Measurements from ENCODE around the gene KIF26B.

Gene KIF26B

DNA sequence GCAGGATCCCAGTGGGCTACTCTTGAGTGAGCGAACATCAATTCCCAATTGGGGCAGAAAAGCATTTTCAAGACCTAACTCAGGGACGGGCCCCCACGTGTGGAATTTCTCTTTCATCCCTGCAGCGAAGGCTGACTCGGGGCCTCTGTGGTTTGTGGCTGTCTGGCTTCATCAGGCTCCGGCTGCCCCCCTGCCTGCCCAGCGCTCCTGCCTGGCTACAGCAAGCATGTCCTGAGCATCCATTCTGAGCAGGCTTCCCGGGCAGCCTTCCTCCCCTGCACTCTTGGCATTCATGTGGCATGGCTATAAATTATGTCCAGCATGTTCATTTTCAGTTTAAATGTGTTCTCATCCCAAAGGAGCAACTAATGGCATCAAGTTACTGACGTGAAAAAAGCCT is 588.1 kb downstream of the KIF26B start:
- no peaks in the 10 kb centered on the region for H4K20me1 ChIP-seq (ENCODE audit: insufficient read depth, low read length)
- no peaks in the 10 kb centered on the region for H3K4me1 ChIP-seq (ENCODE audit: low read length)
- no peaks in the 10 kb centered on the region for H3K9me2 ChIP-seq (replicated peaks; ENCODE audit: insufficient read depth, low read length)
- no peaks in the 10 kb centered on the region for H3K79me2 ChIP-seq (ENCODE audit: low read length)
- H3K36me3 ChIP-seq (replicated peaks; ENCODE audit: insufficient read depth, low read length), result no peaks in the 10 kb centered on the region
- no peak overlapping the region for H3K9ac ChIP-seq (ENCODE audit: low read length)
- no peak for DNase-seq
- no peaks in the 10 kb centered on the region for H3F3A ChIP-seq (ENCODE audit: insufficient read depth, low read length)
- H3K9me3 ChIP-seq (replicated peaks; ENCODE audit: insufficient read depth, low read length), result no peaks in the 10 kb centered on the region
- no peaks in the 10 kb centered on the region for H3K27me3 ChIP-seq (replicated peaks; ENCODE audit: insufficient read depth, low read length)
- no peak for TF ChIP-seq EZH2phosphoT487 (IDR thresholded peaks at IDR 0.05; ENCODE audit: low read length)
- no peak overlapping the region for H3K4me3 ChIP-seq (ENCODE audit: low read length)
- H2AFZ ChIP-seq (ENCODE audit: low read length), result no peak overlapping the region
- H3K27ac ChIP-seq (ENCODE audit: low read length), result no peak overlapping the region
- H3K4me2 ChIP-seq (ENCODE audit: low read depth, low read length), result no peak overlapping the region

- no peak for DNase-seq
- H3K27me3 ChIP-seq (replicated peaks; ENCODE audit: insufficient read depth, low read length), result no peaks in the 10 kb centered on the region
- TF ChIP-seq EZH2 (optimal IDR thresholded peaks at IDR 0.05; ENCODE audit: low read depth, low read length) (no peak), EZH2phosphoT487 (IDR thresholded peaks at IDR 0.05; ENCODE audit: low read length) (no peak), CTCF (IDR thresholded peaks at IDR 0.05; ENCODE audit: low read length) (no peak)
- no peaks in the 10 kb centered on the region for H3K9me2 ChIP-seq (replicated peaks; ENCODE audit: insufficient read depth, low read length)
- H3K79me2 ChIP-seq (ENCODE audit: low read length), result no peaks in the 10 kb centered on the region
- no peaks in the 10 kb centered on the region for H3F3A ChIP-seq (ENCODE audit: insufficient read depth, low read length)
- no peak overlapping the region for H3K9ac ChIP-seq (ENCODE audit: low read length)
- no peak overlapping the region for H3K4me2 ChIP-seq (ENCODE audit: low read depth, low read length)
- no peaks in the 10 kb centered on the region for H3K36me3 ChIP-seq (replicated peaks; ENCODE audit: insufficient read depth, low read length)
- H3K4me3 ChIP-seq (ENCODE audit: low read length), result no peak overlapping the region
- no peak overlapping the region for H3K27ac ChIP-seq (ENCODE audit: low read length)
- no peak overlapping the region for H2AFZ ChIP-seq (ENCODE audit: low read length)
- H3K4me1 ChIP-seq (ENCODE audit: low read length), result no peaks in the 10 kb centered on the region
- no peaks in the 10 kb centered on the region for H4K20me1 ChIP-seq (ENCODE audit: insufficient read depth, low read length)
- no peaks in the 10 kb centered on the region for H3K9me3 ChIP-seq (replicated peaks; ENCODE audit: insufficient read depth, low read length)
Observed at GRCh38 chr1:245748240-245748639, 593.5 kb downstream of the KIF26B start.

DNA sequence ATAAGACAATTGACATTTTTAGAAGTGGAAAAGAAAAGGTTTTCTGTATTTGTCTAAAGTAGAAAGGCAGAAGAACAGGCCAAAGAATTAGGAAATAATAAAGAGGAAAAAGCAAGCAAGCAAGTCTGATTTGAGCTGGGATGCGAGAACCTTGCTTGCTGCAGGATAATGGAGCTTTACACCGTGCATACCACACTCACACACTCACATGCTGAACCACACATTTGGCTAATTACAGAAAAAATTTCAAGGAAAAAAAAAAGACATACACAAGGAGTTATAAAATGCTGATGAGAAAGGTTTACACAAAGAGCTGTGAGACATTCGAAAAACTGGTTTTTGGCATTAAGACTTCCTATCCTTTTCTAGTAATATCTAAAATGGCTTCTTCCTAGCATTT is 593.9 kb downstream of the KIF26B start:
- Histone ChIP-seq H3K9me3 (replicated peaks; ENCODE audit: insufficient read depth, low read length) (no peaks in the 10 kb centered on the region), H3K4me2 (ENCODE audit: low read depth, low read length) (no peak overlapping the region), H3K9ac (ENCODE audit: low read length) (no peak overlapping the region), H3K36me3 (replicated peaks; ENCODE audit: insufficient read depth, low read length) (no peaks in the 10 kb centered on the region), H3K4me1 (ENCODE audit: low read length) (no peaks in the 10 kb centered on the region), H3K27ac (ENCODE audit: low read length) (no peak overlapping the region), H3K4me3 (ENCODE audit: low read length) (no peak overlapping the region), H3K27me3 (replicated peaks; ENCODE audit: insufficient read depth, low read length) (no peaks in the 10 kb centered on the region), H4K20me1 (ENCODE audit: insufficient read depth, low read length) (no peaks in the 10 kb centered on the region), H3K9me2 (replicated peaks; ENCODE audit: insufficient read depth, low read length) (no peaks in the 10 kb centered on the region), H2AFZ (ENCODE audit: low read length) (no peak overlapping the region), H3K79me2 (ENCODE audit: low read length) (no peaks in the 10 kb centered on the region), H3F3A (ENCODE audit: insufficient read depth, low read length) (no peaks in the 10 kb centered on the region)
- TF ChIP-seq EZH2 (optimal IDR thresholded peaks at IDR 0.05; ENCODE audit: low read depth, low read length) (no peak), CTCF (IDR thresholded peaks at IDR 0.05; ENCODE audit: low read length) (no peak), EZH2phosphoT487 (IDR thresholded peaks at IDR 0.05; ENCODE audit: low read length) (no peak)
- DNase-seq, result no peak

DNA sequence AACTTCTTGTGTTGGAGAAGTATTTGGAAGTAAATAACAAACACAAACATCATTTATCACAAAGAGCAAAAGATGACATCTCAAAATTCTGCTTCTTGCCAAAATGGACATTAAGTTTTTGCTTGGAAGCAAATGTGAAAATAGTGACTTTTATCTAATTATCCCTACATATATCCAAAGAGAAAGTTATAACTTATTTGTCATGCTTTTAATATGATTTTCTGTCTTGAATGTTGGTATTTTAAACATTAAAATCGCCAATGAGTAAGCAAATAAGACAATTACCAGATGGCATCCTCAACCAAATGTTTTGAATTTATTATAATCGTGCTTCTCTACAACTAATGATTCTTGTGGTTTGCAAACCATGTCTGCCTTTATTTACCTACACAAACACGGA is 594.3 kb downstream of the KIF26B start:
- Histone ChIP-seq H3K4me2 (ENCODE audit: low read depth, low read length) (no peak overlapping the region), H4K20me1 (ENCODE audit: insufficient read depth, low read length) (no peaks in the 10 kb centered on the region), H3K79me2 (ENCODE audit: low read length) (no peaks in the 10 kb centered on the region), H3K36me3 (replicated peaks; ENCODE audit: insufficient read depth, low read length) (no peaks in the 10 kb centered on the region), H3K9ac (ENCODE audit: low read length) (no peak overlapping the region), H3K4me1 (ENCODE audit: low read length) (no peaks in the 10 kb centered on the region), H3K27ac (ENCODE audit: low read length) (no peak overlapping the region), H3K4me3 (ENCODE audit: low read length) (no peak overlapping the region), H3K9me2 (replicated peaks; ENCODE audit: insufficient read depth, low read length) (no peaks in the 10 kb centered on the region), H3K9me3 (replicated peaks; ENCODE audit: insufficient read depth, low read length) (no peaks in the 10 kb centered on the region), H3F3A (ENCODE audit: insufficient read depth, low read length) (no peaks in the 10 kb centered on the region), H3K27me3 (replicated peaks; ENCODE audit: insufficient read depth, low read length) (no peaks in the 10 kb centered on the region), H2AFZ (ENCODE audit: low read length) (no peak overlapping the region)
- DNase-seq, result no peak
- no peak for TF ChIP-seq EZH2phosphoT487 (IDR thresholded peaks at IDR 0.05; ENCODE audit: low read length)
- no peak for TF ChIP-seq CTCF (IDR thresholded peaks at IDR 0.05; ENCODE audit: low read length)
- no peak for TF ChIP-seq EZH2 (optimal IDR thresholded peaks at IDR 0.05; ENCODE audit: low read depth, low read length)

Measured in MM.1S (cell line).